Activated CD8-positive, alpha-beta memory T cell treated with anti-CD3 and anti-CD28 coated beads for 1 hour (primary cell): Measurements from ENCODE around the gene VRK2.

Experiments
- DNase-seq, 2 donors: peaks; one replicate each; pipeline ENCODE4 v3.0.0-alpha.2; 2020; ENCODE audit warnings: low read depth in 1 of 2; ENCODE audit errors: extremely low read depth in 1 of 2

Gene VRK2

DNA sequence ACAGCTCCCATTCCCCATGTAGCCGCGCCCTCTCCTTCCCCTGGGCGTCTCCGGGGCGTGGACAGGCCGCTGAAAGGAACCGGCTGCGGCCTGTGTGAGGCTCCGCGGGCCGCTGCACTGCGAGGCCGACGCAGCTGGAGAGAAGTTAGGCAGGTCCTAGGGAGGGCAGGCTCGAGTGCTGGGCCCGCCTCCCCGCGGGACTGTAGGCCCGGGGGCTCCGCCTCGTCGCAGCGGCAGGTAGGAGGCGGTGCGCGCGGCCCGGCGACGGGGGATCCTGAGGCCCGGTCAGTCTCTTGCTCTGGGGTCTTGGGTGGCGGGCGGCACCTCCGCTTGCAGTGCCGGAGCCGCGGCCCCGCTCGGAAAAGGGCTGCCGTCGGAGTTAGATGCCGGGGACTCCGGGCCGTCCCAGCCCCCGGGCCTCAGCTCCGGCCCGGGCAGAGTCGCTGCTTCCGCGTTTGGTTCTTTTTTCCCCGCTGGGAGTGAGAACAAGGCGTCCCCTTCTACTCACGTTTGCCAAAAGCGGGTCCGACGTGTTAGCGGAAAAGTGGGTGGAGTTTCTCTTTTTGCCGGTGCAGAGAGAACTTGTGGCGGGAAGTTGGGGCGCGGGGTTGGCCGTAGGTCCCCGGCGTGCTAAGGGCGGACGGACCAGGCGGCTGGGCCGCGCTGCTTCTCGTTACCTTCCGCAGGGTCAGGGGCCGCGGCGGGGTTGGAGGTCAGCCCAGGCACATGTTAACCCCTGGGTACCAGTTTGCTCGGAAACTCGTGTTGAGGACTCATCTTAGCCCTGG, at the start of gene VRK2:
Gene VRK2 (plus strand): TSS at position 222 of the 788 bp plus-strand sequence. CDS start 2,026 bp downstream, outside the sequence.
- DNase-seq: peak; percentile 50 to 68

- DNase-seq: no peak
Measured at GRCh38 chr2:58006256-58006951, 40.2 kb upstream of the VRK2 start.

DNA sequence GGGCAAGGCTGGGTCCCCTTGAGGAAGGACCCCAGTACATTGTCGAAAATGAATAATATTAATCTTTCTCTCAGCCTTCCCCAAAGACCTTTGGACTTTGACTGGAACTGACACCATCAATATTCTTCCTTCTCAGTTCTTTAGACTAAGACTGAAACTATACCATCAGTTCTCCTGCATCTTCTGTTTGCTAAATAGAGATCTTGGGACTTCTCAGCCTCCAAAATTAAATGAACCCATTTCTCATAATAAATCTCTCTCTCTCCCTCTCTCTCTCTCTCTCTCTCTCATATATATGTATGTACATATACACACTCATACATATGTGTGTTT, 39.7 kb upstream of the VRK2 start:
- DNase-seq: no peak

DNA sequence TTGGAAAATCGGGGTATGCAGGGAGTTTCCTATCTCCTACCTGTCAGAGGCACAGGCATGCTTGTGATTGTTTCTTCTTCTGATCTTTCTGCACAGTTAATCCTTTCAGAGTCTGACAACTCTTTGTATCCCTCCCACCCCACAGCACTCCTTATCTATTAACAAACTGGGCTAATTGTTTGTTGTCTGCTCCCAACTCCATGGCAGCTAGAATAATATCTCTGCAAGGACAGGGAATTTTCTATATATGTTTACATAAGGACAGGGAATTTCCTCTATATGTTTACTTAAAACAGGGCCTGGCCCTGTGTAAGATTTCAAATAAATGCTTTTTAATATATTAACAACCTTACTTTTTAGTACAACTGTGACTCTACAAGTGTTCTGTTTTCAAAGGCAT, 36.0 kb upstream of the VRK2 start:
- no peak for DNase-seq

GRCh38 chr2:58019229-58019628, 27.4 kb upstream of the VRK2 start:
- DNase-seq: no peak

DNA sequence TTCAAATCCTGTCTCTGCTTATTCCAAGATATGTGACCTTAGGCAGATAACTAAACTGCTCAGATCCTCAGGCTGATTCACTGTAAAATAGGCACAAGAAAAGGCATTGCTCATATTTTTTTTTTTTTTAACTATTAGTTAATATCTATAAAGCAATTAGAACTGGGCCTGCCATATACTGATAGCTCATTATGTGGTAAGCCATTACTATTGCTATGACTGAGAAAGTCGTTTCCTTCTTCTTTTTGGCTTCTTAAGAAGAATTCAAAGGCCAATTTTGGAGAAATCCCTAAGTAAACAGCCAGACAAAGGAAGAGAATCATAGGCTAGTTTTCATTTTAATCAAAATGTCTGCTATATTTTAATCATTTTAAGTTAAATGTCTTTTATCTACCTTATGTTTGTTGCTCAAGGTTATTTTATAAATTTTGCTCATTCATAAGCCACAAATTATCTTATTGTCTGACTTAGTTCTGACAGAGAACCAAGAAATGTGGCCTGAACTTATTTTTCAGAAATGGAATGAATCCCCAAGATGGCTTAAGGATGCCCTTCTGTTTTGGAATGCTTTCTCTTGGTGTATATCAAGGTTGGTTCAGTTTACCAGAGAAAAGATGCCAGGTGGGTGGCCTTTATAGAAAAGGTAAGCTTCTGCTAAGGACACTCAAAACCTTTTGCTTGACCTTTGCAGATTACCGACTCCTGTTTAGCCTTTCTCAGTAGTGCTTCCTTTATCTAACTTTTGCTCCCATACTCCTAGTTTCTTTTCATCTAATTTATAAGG, 21.3 kb upstream of the VRK2 start:
- DNase-seq: no peak

- DNase-seq: no peak
Measured at GRCh38 chr2:58027029-58027428, 19.6 kb upstream of the VRK2 start.

DNA sequence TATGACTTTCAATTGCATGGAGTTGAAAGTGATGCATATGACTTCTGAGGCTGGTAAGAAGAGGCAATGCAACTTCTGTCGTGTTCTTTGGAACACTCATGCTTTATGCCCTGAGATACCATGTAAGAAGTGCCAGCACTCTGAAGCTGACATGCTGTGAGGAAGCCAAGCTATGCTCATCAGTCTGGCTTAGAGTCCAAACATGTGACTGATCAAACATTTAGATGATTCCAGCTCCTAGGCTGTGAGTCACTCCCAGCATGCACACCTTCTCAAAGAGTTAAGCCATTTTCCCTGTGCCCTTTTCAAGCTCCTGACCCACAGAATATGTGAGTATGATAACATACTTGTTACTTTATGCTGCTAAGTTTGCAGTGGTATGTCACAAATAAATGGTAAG, 15.8 kb upstream of the VRK2 start:
- DNase-seq: no peak

DNA sequence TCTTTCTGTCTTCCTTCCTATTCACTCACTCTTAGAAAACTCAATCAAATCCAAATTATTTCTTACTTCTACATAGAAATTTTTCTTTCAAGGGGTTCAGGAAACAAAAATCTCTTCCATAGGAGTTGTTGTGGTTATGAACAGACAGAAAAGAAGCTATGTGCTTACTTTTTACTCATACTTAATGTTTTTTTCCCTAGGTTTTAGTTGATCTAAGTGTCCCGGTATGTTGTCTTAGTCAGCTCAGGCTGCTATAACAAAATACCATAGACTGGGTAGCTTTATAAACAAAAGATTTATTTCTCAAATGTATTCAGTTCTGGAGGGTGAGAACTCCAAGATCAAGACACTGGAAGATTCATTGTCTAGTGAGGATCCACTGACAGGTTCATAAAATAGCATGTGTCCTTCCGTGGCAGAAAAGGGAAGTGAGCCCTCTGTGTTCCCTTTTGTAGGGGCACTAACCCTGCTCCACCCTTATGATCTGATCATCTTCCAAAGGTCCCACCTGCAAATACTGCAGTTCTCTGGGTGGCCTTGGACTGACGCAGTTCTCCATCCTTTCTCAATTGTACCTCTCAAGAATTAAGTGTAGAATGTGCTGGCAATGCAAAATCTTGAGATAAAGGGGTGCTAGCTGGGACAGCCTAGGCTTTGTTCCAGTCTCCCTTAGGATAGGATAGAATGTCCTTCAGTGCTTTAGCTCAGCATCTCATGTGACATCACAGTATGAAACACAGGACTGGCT, 14.4 kb upstream of the VRK2 start:
- DNase-seq: no peak

DNA sequence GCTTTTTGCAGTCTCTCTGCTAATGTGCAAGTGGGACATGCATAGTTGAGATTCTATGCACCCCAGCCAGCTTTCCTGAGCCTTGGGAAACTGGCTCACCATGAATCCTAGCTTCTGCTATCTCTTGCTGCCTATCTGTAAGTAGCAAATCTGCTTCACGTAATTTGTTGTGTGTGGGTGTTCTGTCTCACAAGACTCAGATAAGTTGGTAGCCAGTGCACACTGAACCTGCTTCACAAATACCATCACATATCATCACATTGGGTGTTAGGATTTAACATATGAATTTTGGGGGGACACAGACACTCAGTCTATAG, 13.9 kb upstream of the VRK2 start:
- DNase-seq: no peak

DNA sequence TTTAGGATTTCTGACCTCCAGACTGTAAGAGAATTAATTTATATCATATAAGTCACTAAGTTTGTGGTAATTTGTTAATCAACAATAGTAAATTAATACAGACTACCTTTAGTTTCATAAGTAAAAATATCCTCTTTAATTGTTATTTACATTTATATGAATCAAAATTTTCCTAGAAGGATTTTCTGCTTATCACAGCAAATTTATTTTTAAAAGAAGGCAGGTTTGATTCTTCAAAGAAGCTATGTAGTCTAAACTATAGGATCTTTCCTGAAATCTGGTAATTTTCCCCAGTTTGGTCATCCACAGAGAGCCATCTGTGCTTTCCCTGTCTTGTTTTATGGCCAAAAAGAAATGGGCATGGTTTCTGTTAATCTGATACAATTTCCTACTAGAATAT, 13.1 kb upstream of the VRK2 start:
- DNase-seq: no peak

DNA sequence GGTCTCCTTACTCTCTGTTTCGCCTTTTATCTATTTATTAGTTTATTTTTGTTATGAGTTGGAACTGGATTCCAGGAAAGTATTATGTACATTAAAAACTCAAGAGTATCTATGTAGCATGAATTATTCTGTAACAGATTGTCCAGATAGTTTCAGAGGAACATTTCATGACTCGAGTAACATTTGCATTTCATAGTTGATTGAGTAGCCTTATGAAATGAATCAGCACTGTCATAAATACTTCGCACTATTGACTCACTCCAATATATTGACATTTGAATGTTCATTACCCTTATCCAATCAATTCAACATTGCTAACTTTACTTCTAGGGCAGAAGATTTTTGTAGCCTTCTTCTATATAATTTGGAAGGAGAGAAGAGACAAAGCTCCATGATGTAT, 11.3 kb upstream of the VRK2 start:
- no peak for DNase-seq

GRCh38 chr2:58039170-58039611, 7.4 kb upstream of the VRK2 start:
- no peak for DNase-seq

DNA sequence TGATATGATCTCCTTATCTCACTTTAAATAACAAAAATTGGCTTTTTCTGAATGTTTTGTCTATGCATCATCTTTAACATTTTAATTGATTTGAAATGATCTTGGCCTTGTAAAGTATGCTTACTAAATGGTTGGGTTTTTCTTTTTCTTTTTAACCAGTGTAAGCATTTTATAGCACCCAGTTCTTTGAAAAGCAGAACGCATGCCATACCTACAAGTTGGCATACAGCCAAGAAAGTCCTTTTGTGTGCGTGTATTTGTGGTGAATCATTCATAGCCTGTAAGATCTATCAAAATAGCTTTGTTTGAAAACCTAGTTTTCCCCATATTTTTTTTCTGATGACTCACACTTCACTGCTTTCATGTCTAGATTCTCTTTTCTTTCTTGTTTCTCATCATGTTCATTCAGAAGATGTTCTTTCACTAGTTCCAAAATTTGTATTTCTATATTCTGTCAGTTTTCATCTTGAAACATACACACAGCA, 4.1 kb upstream of the VRK2 start:
- no peak for DNase-seq

DNA sequence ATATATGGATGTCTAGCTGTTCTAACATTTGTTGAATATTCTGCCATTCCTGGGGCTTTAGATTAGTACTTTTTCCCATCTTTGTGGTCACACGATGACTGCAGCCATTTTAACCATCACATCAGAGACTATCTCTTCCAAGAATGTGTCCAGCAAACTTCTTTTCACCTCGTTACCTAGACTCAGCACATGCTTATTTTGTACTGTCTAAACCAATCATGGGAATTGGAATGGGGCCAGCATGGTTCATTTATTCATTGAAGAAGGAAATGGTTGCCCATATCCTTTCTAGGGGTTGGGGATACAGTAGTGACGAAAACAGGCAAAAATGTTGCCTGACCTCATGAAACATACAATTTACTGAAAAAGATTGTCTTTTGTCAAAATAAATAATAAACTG, 2.5 kb upstream of the VRK2 start:
- DNase-seq: no peak

DNA sequence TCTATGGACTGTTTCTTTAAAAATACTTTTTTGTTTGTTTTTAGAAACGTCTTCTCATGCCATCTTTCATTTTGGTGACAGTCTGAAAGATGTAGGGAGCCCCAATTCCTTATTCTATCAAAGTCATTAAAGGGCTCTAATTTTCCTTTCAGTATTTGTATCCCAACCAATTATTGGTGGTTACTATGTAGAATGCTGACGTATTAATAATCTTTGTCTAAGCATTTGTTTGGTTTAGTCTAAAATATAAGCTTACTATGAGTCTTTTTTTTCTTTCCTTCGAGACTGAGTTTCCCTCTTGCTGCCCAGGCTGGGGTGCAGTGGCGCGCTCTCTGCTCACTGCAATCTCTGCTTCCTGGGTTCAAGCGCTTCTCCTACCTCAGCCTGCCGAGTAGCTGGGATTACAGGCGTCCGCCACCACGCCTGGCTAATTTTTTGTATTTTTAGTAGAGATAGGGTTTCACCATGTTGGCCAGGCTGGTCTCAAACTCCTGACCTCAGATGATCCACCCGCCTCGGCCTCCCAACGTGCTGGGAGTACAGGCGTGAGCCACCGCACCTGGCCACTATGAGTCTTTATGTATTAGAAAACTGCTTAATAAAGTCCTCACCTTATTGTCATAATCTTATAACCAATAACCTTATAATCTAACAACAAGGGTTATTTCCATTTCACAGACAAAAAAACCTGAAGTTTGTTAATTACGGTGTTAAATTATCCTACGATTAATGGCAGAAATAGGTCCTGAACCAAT, 849 bp upstream of the VRK2 start:
- DNase-seq: no peak

GRCh38 chr2:58046335-58046584, 346 bp upstream of the VRK2 start:
- DNase-seq: no peak

DNA sequence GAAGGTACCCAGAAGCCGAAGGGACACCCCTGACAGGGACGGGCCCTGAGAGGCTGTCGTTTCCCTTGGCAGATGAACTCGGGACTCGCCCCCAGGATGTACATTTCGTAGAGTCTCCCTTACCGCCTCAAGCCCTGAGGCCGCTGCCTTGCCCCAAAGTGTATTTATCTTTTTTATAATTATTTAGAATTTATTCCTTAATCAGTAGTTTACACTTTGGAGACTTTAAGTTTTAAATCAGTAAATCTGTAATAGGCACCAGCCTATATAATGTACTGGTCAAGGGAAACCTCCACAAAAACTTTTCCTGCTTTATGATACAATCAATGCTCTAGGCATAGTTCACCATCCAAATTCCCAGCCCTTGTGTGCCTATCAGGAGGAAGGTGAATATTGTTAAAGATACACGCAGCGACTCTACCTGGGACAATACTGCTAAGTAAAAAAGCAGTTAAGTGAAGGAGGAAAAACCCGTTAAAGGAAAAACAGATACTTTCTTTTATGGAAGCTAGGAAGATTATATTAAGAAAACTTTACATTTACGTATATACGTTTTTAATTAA, 848 bp downstream of the VRK2 start:
- no peak for DNase-seq

GRCh38 chr2:58047961-58048360, 1.4 kb downstream of the VRK2 start:
- no peak for DNase-seq

DNA sequence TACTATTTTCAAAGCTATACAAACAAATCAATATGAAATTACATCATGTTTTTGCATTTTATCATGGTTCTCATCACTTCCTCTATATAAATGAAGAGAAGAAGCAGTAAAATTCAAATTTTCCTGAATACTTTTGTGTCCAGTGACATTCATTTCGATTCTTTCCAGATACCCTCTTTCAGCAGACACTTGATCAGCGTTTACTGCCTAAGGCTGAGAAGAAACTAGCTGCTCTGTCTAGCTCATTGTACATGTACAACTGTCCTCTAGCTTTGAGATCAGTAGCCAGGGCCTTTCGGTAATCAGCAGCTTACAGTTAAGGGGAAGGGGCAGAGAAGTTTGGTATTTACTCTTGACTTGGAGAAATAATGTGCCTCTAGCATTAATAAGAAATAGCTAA, 4.8 kb downstream of the VRK2 start:
- no peak for DNase-seq
